Keratinocyte (primary cell): ENCODE results near the gene ADARB2. TPM values are rescaled to one million over a fixed set of nuclear protein-coding genes. Genes with fewer than 3 reads are reported as not detected.

Experiments used
- DNase-seq: peaks from one replicate; pipeline ENCODE4 v3.0.0-alpha.2; 2011; ENCODE audit warnings: low read depth, missing footprints, low spot score
- FAIRE-seq: peaks from 2 replicates; lab custom pipeline; 2011; peaks lifted over from hg19 to GRCh38; lab: Jason Lieb, UNC
- H2AFZ ChIP-seq: 2 replicates; pipeline ENCODE4 v1.6.0; 2012; ENCODE audit warnings: low read length, control low read depth, inconsistent platforms; ENCODE audit not compliant: control insufficient read depth
- H3K27ac ChIP-seq: 2 replicates; pipeline ENCODE4 v1.5.1; 2011; ENCODE audit warnings: low read length; ENCODE audit not compliant: control insufficient read depth, insufficient read depth
- H3K27me3 ChIP-seq: 3 replicates; pipeline ENCODE4 v1.6.0; 2011; ENCODE audit warnings: low read length; ENCODE audit not compliant: control insufficient read depth, insufficient read depth; ENCODE audit errors: extremely low read depth
- H3K36me3 ChIP-seq, 2 experiments: 2 replicates in 1 of 2; 3 replicates in 1 of 2; pipeline ENCODE4 v1.5.1; 2011; ENCODE audit warnings: low read length in 2 of 2, mild to moderate bottlenecking in 1 of 2; ENCODE audit not compliant: control insufficient read depth in 2 of 2, insufficient read depth in 2 of 2; ENCODE audit errors: extremely low read depth in 1 of 2
- H3K4me1 ChIP-seq: 3 replicates; pipeline ENCODE4 v1.5.1; 2011; ENCODE audit warnings: low read length; ENCODE audit not compliant: control insufficient read depth, insufficient read depth; ENCODE audit errors: extremely low read depth
- H3K4me2 ChIP-seq: 3 replicates; pipeline ENCODE4 v1.6.0; 2011; ENCODE audit warnings: low read depth, low read length; ENCODE audit not compliant: control insufficient read depth, insufficient read depth; ENCODE audit errors: extremely low read depth
- H3K4me3 ChIP-seq, 3 experiments: fragments of 200-600 bp in 1 of 3; sonication (generic) in 1 of 3; 2 replicates in 2 of 3; 3 replicates in 1 of 3; pipeline ENCODE4 v1.5.1; 2011 to 2016; ENCODE audit warnings: low read length in 3 of 3, mild to moderate bottlenecking in 3 of 3, control low read depth in 2 of 3, inconsistent platforms in 1 of 3, low read depth in 1 of 3, mixed read lengths in 1 of 3, mixed run types in 1 of 3, moderate library complexity in 1 of 3; ENCODE audit not compliant: control insufficient read depth in 2 of 3, insufficient read depth in 2 of 3; ENCODE audit errors: extremely low read depth in 1 of 3
- H3K79me2 ChIP-seq: 2 replicates; pipeline ENCODE4 v1.6.0; 2012; ENCODE audit warnings: low read length; ENCODE audit not compliant: control insufficient read depth, insufficient read depth
- H3K9ac ChIP-seq: 3 replicates; pipeline ENCODE4 v1.6.0; 2011; ENCODE audit warnings: low read length; ENCODE audit not compliant: control insufficient read depth, insufficient read depth; ENCODE audit errors: extremely low read depth
- H3K9me1 ChIP-seq: 3 replicates; pipeline ENCODE4 v1.6.0; 2011; ENCODE audit warnings: low read length; ENCODE audit not compliant: control insufficient read depth, insufficient read depth; ENCODE audit errors: extremely low read depth
- H3K9me3 ChIP-seq: 2 replicates; pipeline ENCODE4 v1.5.1; 2012; ENCODE audit warnings: low read depth, low read length; ENCODE audit not compliant: control insufficient read depth
- H4K20me1 ChIP-seq: 3 replicates; pipeline ENCODE4 v1.6.0; 2011; ENCODE audit warnings: low read length; ENCODE audit not compliant: control insufficient read depth, insufficient read depth; ENCODE audit errors: extremely low read depth
- EZH2 ChIP-seq: IDR thresholded peaks from one replicate; pipeline ENCODE4 v1.6.1; 2012; ENCODE audit warnings: inconsistent platforms, mild to moderate bottlenecking, low read length, moderate library complexity
- dilution Hi-C: fragments of 300-500 bp; cut with MboI; formaldehyde crosslinking; loops from one replicate; pipeline ENCODE4 v1.7.0; 2020; ENCODE audit warnings: low sequenced_read_pairs; ENCODE audit not compliant: extremely low pct_ligation_motif_present
- polyA minus RNA-seq, 3 experiments: library from RNA; depleted of rRNA, polyadenylated mRNA; stranded (reverse); fragments of >200 nt; gene quantifications; 1 replicate in 1 of 3; 2 replicates in 1 of 3; 3 replicates in 1 of 3; pipeline ENCODE4 v1.2.3, GENCODE V29; 2011
- polyA plus RNA-seq, 5 experiments: library from polyadenylated mRNA; depleted of rRNA in 3 of 5; stranded (reverse) in 3 of 5; stranded (forward) in 1 of 5; unstranded in 1 of 5; fragments of >200 nt; gene quantifications; 1 replicate in 1 of 5; 2 replicates in 3 of 5; 3 replicates in 1 of 5; pipeline versions ENCODE4 v1.2.1 to v1.2.3, GENCODE V29; 2011 to 2012; ENCODE audit warnings: missing spikeins in 2 of 5, low read depth in 1 of 5, low replicate concordance in 1 of 5
- TF ChIP-seq, protein P1 (sequence below), 3 experiments: IDR thresholded peaks in 1 of 3; conservative IDR thresholded peaks in 1 of 3; optimal IDR thresholded peaks in 1 of 3; 2 replicates in 2 of 3; 3 replicates in 1 of 3; pipeline versions ENCODE3 to v1.5.1; 2011; ENCODE audit warnings: low read length in 3 of 3, mild to moderate bottlenecking in 3 of 3, moderate library complexity in 2 of 3, control low read depth in 1 of 3, inconsistent platforms in 1 of 3; ENCODE audit not compliant: insufficient read depth in 2 of 3; ENCODE audit errors: extremely low read depth in 1 of 3

Gene ADARB2
- polyA plus RNA-seq, result 0.06 to 0.13 TPM in 2 of 3 replicates, not detected in the other
- polyA plus RNA-seq (2011; ENCODE audit: low read depth), result not detected
- polyA plus RNA-seq (2011; cell fraction: cytosol; rRNA removed), result 0.04 TPM in 1 of 2 replicates, not detected in the other
- 0.03 and 0.24 TPM in 2 replicates for polyA plus RNA-seq (2011; cell fraction: nucleus; rRNA removed)
- polyA plus RNA-seq (2012; ENCODE audit: low replicate concordance), result not detected in 2 replicates
- polyA minus RNA-seq, result 0.03 to 0.43 TPM (median 0.06 TPM) in 3 replicates
- polyA minus RNA-seq (2011; cell fraction: cytosol; rRNA and poly(A)+ RNA removed), result not detected
- 0.08 TPM in 1 of 2 replicates, not detected in the other for polyA minus RNA-seq (2011; cell fraction: nucleus; rRNA and poly(A)+ RNA removed)

DNA sequence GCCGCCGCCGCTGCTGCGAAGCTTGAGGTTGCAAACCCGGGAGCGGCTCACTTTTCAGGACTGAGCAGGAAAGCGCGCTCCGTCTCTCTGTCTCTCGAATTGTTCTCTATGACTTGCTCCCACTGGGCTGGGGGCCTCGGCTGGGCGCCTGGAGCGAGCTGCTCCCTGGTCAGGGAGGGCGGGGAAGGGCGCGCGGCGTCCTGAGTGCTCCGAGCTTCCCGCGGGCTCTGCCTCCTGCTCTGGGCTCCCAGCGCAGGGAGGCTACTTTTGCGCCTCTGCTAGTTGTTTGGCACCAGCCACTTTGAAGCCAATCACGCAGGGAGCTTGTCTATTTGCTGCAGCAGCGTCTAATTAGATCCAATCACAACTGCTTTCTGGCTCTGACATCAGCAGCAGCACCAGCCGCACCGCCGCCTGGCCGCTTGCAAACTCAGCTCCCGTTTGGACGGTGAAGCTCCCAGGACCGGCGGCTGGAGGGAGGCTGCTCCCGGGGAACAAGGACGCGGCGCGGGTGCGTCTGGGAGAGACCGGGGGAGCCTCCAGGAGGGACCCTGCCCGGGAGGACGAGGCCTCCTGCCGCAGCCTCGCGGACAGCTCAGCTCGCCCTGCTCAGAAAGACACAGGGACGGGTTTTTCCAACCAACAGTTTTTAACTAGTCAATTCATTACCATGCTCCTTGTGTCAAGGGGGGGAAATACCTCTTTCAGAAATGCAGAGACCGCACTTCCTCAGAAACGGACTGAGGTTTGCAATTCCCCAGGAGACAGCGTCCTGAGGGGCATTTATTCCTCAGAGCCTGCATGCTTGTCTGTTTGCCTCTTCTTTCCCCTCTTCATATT is at the start of gene ADARB2:
TSS of gene ADARB2 (minus strand) at position 304 of the 840 bp plus-strand sequence.
- Histone ChIP-seq H4K20me1 (no peaks in the 10 kb centered on the region), H3K27ac (no peak within 1 kb of the TSS), H3K4me2 (peak within 1 kb of the TSS; percentile 35), H3K9me3 (no peaks in the 10 kb centered on the region), H3K9me1 (no peaks in the 10 kb centered on the region), H3K27me3 (peaks cover 31% of the 10 kb centered on the region), H2AFZ (peak within 1 kb of the TSS; percentile 42), H3K79me2 (no peaks in the 10 kb centered on the region), H3K4me3 (peak within 1 kb of the TSS in 2 of 3 experiments; percentile 14 to 37), H3K4me1 (no peaks in the 10 kb centered on the region), H3K36me3 (no peaks in the 10 kb centered on the region), H3K9ac (no peak within 1 kb of the TSS)
- FAIRE-seq, result peak; percentile 29
- no peak for TF ChIP-seq EZH2
- TF ChIP-seq, protein P1, sequence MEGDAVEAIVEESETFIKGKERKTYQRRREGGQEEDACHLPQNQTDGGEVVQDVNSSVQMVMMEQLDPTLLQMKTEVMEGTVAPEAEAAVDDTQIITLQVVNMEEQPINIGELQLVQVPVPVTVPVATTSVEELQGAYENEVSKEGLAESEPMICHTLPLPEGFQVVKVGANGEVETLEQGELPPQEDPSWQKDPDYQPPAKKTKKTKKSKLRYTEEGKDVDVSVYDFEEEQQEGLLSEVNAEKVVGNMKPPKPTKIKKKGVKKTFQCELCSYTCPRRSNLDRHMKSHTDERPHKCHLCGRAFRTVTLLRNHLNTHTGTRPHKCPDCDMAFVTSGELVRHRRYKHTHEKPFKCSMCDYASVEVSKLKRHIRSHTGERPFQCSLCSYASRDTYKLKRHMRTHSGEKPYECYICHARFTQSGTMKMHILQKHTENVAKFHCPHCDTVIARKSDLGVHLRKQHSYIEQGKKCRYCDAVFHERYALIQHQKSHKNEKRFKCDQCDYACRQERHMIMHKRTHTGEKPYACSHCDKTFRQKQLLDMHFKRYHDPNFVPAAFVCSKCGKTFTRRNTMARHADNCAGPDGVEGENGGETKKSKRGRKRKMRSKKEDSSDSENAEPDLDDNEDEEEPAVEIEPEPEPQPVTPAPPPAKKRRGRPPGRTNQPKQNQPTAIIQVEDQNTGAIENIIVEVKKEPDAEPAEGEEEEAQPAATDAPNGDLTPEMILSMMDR (optimal IDR thresholded peaks at IDR 0.05 in 1 of 3, IDR thresholded peaks at IDR 0.05 in 1 of 3, conservative IDR thresholded peaks at IDR 0.05 in 1 of 3; ENCODE audit: extremely low read depth in 1 of 3, insufficient read depth in 2 of 3, low read length in 3 of 3), result no peak
- dilution Hi-C loops, result no loop called here
- no peak for DNase-seq

DNA sequence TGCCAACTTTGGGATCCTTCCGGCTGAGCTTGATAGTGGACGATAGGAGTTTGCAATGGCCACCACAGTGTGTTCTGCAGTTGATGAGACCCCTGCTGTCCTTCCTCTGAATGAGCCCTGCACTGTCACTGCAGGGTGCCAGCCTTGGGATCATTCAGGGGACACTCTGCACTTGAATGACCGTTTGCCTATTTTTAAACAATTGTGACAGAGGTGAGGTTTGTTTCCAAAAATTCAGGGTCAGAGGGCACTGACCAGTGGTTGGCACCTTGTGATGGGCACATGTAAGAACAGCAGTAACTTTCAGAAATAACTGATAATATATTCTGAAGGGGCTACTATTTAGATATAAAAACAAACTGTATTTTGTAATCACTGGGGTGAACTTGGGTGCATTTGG is 48.5 kb upstream of the ADARB2 start:
- Histone ChIP-seq H3K4me3 (no peak overlapping the region), H3K36me3 (no peaks in the 10 kb centered on the region), H2AFZ (no peak overlapping the region), H3K79me2 (no peaks in the 10 kb centered on the region), H3K27me3 (no peaks in the 10 kb centered on the region), H3K9me3 (peaks cover 9% of the 10 kb centered on the region), H3K4me2 (no peak overlapping the region), H4K20me1 (no peaks in the 10 kb centered on the region), H3K27ac (no peak overlapping the region), H3K9ac (no peak overlapping the region), H3K4me1 (no peaks in the 10 kb centered on the region), H3K9me1 (no peaks in the 10 kb centered on the region)
- no peak for TF ChIP-seq EZH2
- TF ChIP-seq, protein P1 (optimal IDR thresholded peaks at IDR 0.05 in 1 of 3, IDR thresholded peaks at IDR 0.05 in 1 of 3, conservative IDR thresholded peaks at IDR 0.05 in 1 of 3; ENCODE audit: extremely low read depth in 1 of 3, insufficient read depth in 2 of 3, low read length in 3 of 3), result no peak
- DNase-seq (no peak), FAIRE-seq (no peak)
- dilution Hi-C loops, result no loop called here
